ENCODE data around the gene HMGN4. TPM values are rescaled to one million over a fixed set of nuclear protein-coding genes. Genes with fewer than 3 reads are reported as not detected.

Gene HMGN4
- total and polyA plus RNA-seq, 9 of the 15 experiments (the other 6 are each of a cell fraction or from before 2014, with no cell fraction given) = 35.4 to 134 (median 94.1) TPM

- TF ChIP-seq ARHGAP35 (IDR thresholded peaks at IDR 0.05; ENCODE audit: partially characterized antibody) (no peak), TFAP4 (CRISPR knock-in tag; IDR thresholded peaks at IDR 0.05; ENCODE audit: borderline replicate concordance) (peak; percentile 89), CBFA2T3 (IDR thresholded peaks at IDR 0.05) (peak; percentile 24; the same call in 1 of the 2 replicates), SOX6 (IDR thresholded peaks at IDR 0.05) (peak; percentile 86), RUNX1 (IDR thresholded peaks at IDR 0.05; ENCODE audit: low read depth) (no peak), ZFP36 (IDR thresholded peaks at IDR 0.05; ENCODE audit: low read depth, low read length, partially characterized antibody) (peak; percentile 49), DIDO1 (tag; IDR thresholded peaks at IDR 0.05; ENCODE audit: low read depth) (no peak), TBL1XR1 (IDR thresholded peaks at IDR 0.05; ENCODE audit: low read length in 2 of 2) (peak; percentile 71 to 100), NFXL1 (CRISPR knock-in tag; IDR thresholded peaks at IDR 0.05) (no peak), ZNF165 (CRISPR knock-in tag; IDR thresholded peaks at IDR 0.05; ENCODE audit: borderline replicate concordance) (no peak), SMARCC2 (IDR thresholded peaks at IDR 0.05; ENCODE audit: low read depth) (0 out of 2 replicates have a peak, but pooled peaks have one; percentile 43), RBM14 (IDR thresholded peaks at IDR 0.05; ENCODE audit: borderline replicate concordance, insufficient read depth, low read depth, low read length) (no peak), PYGO2 (tag; IDR thresholded peaks at IDR 0.05) (no peak), TEAD1 (CRISPR knock-in tag; IDR thresholded peaks at IDR 0.05) (peak; percentile 63 to 96; a peak in 3 of 4 replicates), JUNB (CRISPR knock-in tag; conservative IDR thresholded peaks at IDR 0.05) (no peak), ZBTB1 (CRISPR knock-in tag; IDR thresholded peaks at IDR 0.05; ENCODE audit: borderline replicate concordance, low read depth) (no peak), POLR3G (IDR thresholded peaks at IDR 0.05; ENCODE audit: extremely low read depth, insufficient read length, insufficient replicate concordance) (peak; percentile 84), HCFC1 (IDR thresholded peaks at IDR 0.05; ENCODE audit: low read depth, low read length) (peak; percentile 57), ZKSCAN8 (CRISPR knock-in tag; IDR thresholded peaks at IDR 0.05) (peak; percentile 89), ESRRA (IDR thresholded peaks at IDR 0.05; ENCODE audit: borderline replicate concordance, low read depth) (peak; percentile 70), HMG20A (CRISPR knock-in tag; conservative IDR thresholded peaks at IDR 0.05) (no peak), PTBP1 (IDR thresholded peaks at IDR 0.05; ENCODE audit: low read depth, low read length) (no peak), ZNF324 (CRISPR knock-in tag; IDR thresholded peaks at IDR 0.05) (no peak), ETV5 (CRISPR knock-in tag; IDR thresholded peaks at IDR 0.05; ENCODE audit: low read depth) (0 out of 2 replicates have a peak, but pooled peaks have one; percentile 53), MTA1 (IDR thresholded peaks at IDR 0.05; ENCODE audit: borderline replicate concordance) (peak; percentile 47; the same call in 1 of the 2 replicates), USF2 (CRISPR knock-in tag; IDR thresholded peaks at IDR 0.05) (peak; percentile 84), ILF3 (IDR thresholded peaks at IDR 0.05; ENCODE audit: borderline replicate concordance) (0 out of 2 replicates have a peak, but pooled peaks have one; percentile 23)
These were observed 863 bp upstream of the HMGN4 start (continued) for GRCh38 chr6:26537160-26537845.

All from K562 (cell line).